Left forelimb (tissue), 1 donor: ENCODE data around the gene ADD1.
A peak's percentile ranks its signal among the peaks of the same experiment; 100 is the strongest.

Experiments
- DNase-seq: peaks from one replicate; pipeline ENCODE4 v3.0.0-alpha.2; 2018; ENCODE audit warnings: low spot score

ADD1 gene

GRCh38 chr4:2822461-2823300 lies 21.0 kb upstream of the ADD1 start:
- DNase-seq, result no peak

- DNase-seq, result no peak
These were observed 20.4 kb upstream of the ADD1 start for GRCh38 chr4:2823301-2823670.

GRCh38 chr4:2823671-2824328 lies 19.8 kb upstream of the ADD1 start:
- no peak for DNase-seq

- DNase-seq, result peak; percentile 48
These were observed 19.3 kb upstream of the ADD1 start for GRCh38 chr4:2824329-2824835.

- peak; percentile 56 for DNase-seq
These were observed 18.7 kb upstream of the ADD1 start for GRCh38 chr4:2824836-2825381.

- DNase-seq, result peak; percentile 64
These were observed 17.9 kb upstream of the ADD1 start for GRCh38 chr4:2825740-2826139.

GRCh38 chr4:2827071-2827873 lies 16.4 kb upstream of the ADD1 start:
- DNase-seq, result peak; percentile 41

GRCh38 chr4:2827874-2828751 lies 15.5 kb upstream of the ADD1 start:
- no peak for DNase-seq

- no peak for DNase-seq
These were observed 14.9 kb upstream of the ADD1 start for GRCh38 chr4:2828758-2829181.

- DNase-seq, result no peak
These were observed 14.2 kb upstream of the ADD1 start for GRCh38 chr4:2829321-2829932.

- no peak for DNase-seq
These were observed 13.7 kb upstream of the ADD1 start for GRCh38 chr4:2829933-2830451.

- no peak for DNase-seq
These were observed 12.7 kb upstream of the ADD1 start for GRCh38 chr4:2830632-2831610.

- peak; percentile 64 for DNase-seq
These were observed 11.9 kb upstream of the ADD1 start for GRCh38 chr4:2831611-2832308.

- DNase-seq, result peak; percentile 64
These were observed 11.2 kb upstream of the ADD1 start for GRCh38 chr4:2832309-2832980.

- DNase-seq, result no peak
These were observed 10.5 kb upstream of the ADD1 start for GRCh38 chr4:2832981-2833670.

- DNase-seq, result no peak
These were observed 10.0 kb upstream of the ADD1 start for GRCh38 chr4:2833671-2834000.
